Choroid plexus epithelial cell (primary cell): ENCODE results near the gene CSF1.
A peak's percentile ranks its signal among the peaks of the same experiment; 100 is the strongest.

Source experiments
- DNase-seq: peaks from one replicate; pipeline ENCODE4 v3.0.0-alpha.2; 2010; ENCODE audit warnings: low read depth
- H3K4me3 ChIP-seq: 2 replicates; pipeline ENCODE4 v1.5.1; 2011; ENCODE audit warnings: low read depth, mild to moderate bottlenecking, control low read depth, low read length, moderate library complexity
- TF ChIP-seq, protein P1 (sequence below): conservative IDR thresholded peaks from 2 replicates; pipeline ENCODE4 v1.5.1; 2011; ENCODE audit warnings: low read depth, mild to moderate bottlenecking, control low read depth, inconsistent platforms, low read length, moderate library complexity

CSF1 gene

GRCh38 chr1:109933856-109934711 lies 23.4 kb downstream of the CSF1 start:
- TF ChIP-seq, protein P1, sequence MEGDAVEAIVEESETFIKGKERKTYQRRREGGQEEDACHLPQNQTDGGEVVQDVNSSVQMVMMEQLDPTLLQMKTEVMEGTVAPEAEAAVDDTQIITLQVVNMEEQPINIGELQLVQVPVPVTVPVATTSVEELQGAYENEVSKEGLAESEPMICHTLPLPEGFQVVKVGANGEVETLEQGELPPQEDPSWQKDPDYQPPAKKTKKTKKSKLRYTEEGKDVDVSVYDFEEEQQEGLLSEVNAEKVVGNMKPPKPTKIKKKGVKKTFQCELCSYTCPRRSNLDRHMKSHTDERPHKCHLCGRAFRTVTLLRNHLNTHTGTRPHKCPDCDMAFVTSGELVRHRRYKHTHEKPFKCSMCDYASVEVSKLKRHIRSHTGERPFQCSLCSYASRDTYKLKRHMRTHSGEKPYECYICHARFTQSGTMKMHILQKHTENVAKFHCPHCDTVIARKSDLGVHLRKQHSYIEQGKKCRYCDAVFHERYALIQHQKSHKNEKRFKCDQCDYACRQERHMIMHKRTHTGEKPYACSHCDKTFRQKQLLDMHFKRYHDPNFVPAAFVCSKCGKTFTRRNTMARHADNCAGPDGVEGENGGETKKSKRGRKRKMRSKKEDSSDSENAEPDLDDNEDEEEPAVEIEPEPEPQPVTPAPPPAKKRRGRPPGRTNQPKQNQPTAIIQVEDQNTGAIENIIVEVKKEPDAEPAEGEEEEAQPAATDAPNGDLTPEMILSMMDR, result peak; percentile 20
- peak; percentile 90 for DNase-seq
- H3K4me3 ChIP-seq, result no peak overlapping the region

- no peak overlapping the region for H3K4me3 ChIP-seq
- TF ChIP-seq, protein P1, result no peak
- no peak for DNase-seq
Measured at GRCh38 chr1:109935451-109935900, 24.8 kb downstream of the CSF1 start.

- no peak for DNase-seq
- TF ChIP-seq, protein P1, result no peak
- H3K4me3 ChIP-seq, result no peak overlapping the region
Measured at GRCh38 chr1:109937738-109938137, 27.1 kb downstream of the CSF1 start.

DNA sequence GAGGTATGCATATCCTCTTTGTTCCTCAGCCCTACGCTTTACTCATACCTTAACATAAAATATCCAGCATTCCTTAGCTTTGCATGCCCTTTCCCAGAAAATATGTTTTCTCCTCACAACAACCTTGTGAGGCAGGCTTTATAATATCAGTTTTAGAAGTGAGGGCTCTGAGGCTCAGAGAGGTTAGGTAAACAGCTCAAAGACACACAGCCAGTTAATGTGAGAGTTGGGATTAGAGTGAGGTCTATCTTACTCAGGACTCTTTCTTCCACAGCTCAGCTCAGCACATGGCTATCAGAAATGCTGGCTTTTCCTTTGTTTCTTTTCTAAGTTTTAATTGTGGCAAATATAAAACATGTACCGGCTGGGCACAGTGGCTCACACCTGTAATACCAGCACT lies 27.9 kb downstream of the CSF1 start:
- DNase-seq, result no peak
- no peak overlapping the region for H3K4me3 ChIP-seq
- TF ChIP-seq, protein P1, result no peak

DNA sequence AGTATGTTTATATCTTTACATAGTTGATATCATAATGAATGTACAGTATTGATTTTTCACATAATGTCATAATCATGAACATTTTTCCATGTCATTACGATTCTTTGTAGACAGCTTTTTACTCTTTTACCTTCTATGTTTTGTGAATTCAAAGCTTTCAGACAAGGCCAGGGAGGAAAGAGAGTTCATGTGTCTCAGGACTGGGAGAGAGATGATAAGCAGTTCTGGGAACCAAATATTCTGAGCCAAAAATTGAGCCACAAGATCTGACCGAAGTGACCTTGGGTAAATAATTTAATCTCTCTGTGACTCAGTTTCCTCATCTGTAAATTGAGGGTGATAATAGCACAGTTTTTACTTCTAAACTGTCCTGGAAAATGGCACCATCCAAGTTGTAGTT lies 31.8 kb downstream of the CSF1 start:
- no peak for DNase-seq
- H3K4me3 ChIP-seq, result no peak overlapping the region
- TF ChIP-seq, protein P1, result no peak

- no peak overlapping the region for H3K4me3 ChIP-seq
- DNase-seq, result no peak
- TF ChIP-seq, protein P1, result no peak
Measured at GRCh38 chr1:109944541-109944940, 33.9 kb downstream of the CSF1 start.

- H3K4me3 ChIP-seq, result no peak overlapping the region
- TF ChIP-seq, protein P1, result no peak
- no peak for DNase-seq
Measured at GRCh38 chr1:109946511-109946910, 35.9 kb downstream of the CSF1 start.
